Ascending aorta (tissue), 2 donors: Measurements from ENCODE around the gene KIAA0753. TPM values are rescaled to one million over a fixed set of nuclear protein-coding genes. Genes with fewer than 3 reads are reported as not detected.

Experiments
- DNase-seq, 2 donors: peaks; one replicate each; pipeline ENCODE4 v3.0.0-alpha.2; 2019; ENCODE audit warnings: low spot score in 2 of 2
- H3K27ac ChIP-seq, 2 donors: fragments of 200-600 bp; sonication (generic); one replicate each; pipeline ENCODE4 v1.5.1; 2016 to 2017; ENCODE audit warnings: mild to moderate bottlenecking in 1 of 2
- H3K27me3 ChIP-seq: fragments of 200-600 bp; sonication (generic); one replicate; pipeline ENCODE4 v1.5.1; 2017
- H3K36me3 ChIP-seq, 2 donors: fragments of 200-600 bp; sonication (generic); one replicate each; pipeline ENCODE4 v1.5.1; 2016
- H3K4me1 ChIP-seq, 2 donors: fragments of 200-600 bp; sonication (generic); one replicate each; pipeline ENCODE4 v1.5.1; 2016 to 2017; ENCODE audit warnings: mild to moderate bottlenecking in 1 of 2
- H3K4me3 ChIP-seq, 2 donors: fragments of 200-600 bp; sonication (generic); one replicate each; pipeline ENCODE4 v1.5.1; 2016 to 2017; ENCODE audit warnings: mild to moderate bottlenecking in 1 of 2
- H3K9me3 ChIP-seq, 2 donors: fragments of 200-600 bp; sonication (generic); one replicate each; pipeline ENCODE4 v1.5.1; 2016
- intact Hi-C: fragments of 100-400 bp; cut with DNase I; formaldehyde crosslinking; loops from one replicate; pipeline ENCODE4 v1.15.1; 2023
- total RNA-seq: library from RNA; depleted of rRNA; stranded (reverse); fragments of >200 nt; gene quantifications from one replicate; pipeline ENCODE4 v1.1.0, GENCODE V29; 2016
- TF ChIP-seq, protein P1 (sequence below), 3 experiments: fragments of 200-600 bp in 2 of 3; fragments of 450-650 bp in 1 of 3; sonication (generic) in 2 of 3; IDR thresholded peaks; one replicate each; pipeline ENCODE4 v1.5.1; 2016 to 2019; ENCODE audit warnings: antibody characterized with exemption in 3 of 3, mild to moderate bottlenecking in 1 of 3, moderate library complexity in 1 of 3

The KIAA0753 gene
- total RNA-seq, 1 donor from 2014 or later: 2.9 TPM

- H3K4me1 ChIP-seq: no peaks in the 10 kb centered on the region
- H3K27me3 ChIP-seq: no peaks in the 10 kb centered on the region
- no peak for DNase-seq
- H3K27ac ChIP-seq: no peak overlapping the region
- H3K36me3 ChIP-seq: peaks cover 31 to 57% of the 10 kb centered on the region in 2 donors
- intact Hi-C loops: no loop called here
- H3K4me3 ChIP-seq: no peak overlapping the region
- TF ChIP-seq, protein P1, sequence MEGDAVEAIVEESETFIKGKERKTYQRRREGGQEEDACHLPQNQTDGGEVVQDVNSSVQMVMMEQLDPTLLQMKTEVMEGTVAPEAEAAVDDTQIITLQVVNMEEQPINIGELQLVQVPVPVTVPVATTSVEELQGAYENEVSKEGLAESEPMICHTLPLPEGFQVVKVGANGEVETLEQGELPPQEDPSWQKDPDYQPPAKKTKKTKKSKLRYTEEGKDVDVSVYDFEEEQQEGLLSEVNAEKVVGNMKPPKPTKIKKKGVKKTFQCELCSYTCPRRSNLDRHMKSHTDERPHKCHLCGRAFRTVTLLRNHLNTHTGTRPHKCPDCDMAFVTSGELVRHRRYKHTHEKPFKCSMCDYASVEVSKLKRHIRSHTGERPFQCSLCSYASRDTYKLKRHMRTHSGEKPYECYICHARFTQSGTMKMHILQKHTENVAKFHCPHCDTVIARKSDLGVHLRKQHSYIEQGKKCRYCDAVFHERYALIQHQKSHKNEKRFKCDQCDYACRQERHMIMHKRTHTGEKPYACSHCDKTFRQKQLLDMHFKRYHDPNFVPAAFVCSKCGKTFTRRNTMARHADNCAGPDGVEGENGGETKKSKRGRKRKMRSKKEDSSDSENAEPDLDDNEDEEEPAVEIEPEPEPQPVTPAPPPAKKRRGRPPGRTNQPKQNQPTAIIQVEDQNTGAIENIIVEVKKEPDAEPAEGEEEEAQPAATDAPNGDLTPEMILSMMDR (IDR thresholded peaks at IDR 0.05): no peak
- no peaks in the 10 kb centered on the region for H3K9me3 ChIP-seq
Measured at GRCh38 chr17:6580625-6581024, 59.9 kb downstream of the KIAA0753 start.

DNA sequence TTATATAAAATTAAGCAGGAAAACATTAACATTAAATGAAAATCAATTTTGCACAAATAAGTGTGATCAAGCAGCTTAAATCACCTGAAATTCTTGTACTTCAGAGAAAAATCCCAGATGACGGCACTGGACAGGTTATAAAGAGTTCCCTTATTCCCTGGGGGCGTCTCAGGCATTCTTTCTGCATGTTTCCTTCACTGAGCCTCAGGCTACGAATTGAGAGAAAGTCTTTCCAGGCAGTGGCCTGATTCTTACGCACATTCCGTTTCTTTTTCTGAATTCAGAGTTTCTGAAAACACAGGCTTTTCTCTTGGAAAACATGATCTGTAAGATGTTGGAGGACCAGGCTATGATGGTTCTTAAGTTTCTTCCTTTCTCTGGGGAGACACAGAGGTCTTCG is 62.0 kb downstream of the KIAA0753 start:
- Histone ChIP-seq H3K27me3 (no peaks in the 10 kb centered on the region), H3K36me3 (peaks cover 19 to 40% of the 10 kb centered on the region in 2 donors), H3K27ac (no peak overlapping the region), H3K4me3 (no peak overlapping the region), H3K9me3 (no peaks in the 10 kb centered on the region), H3K4me1 (no peaks in the 10 kb centered on the region)
- TF ChIP-seq, protein P1 (IDR thresholded peaks at IDR 0.05): no peak
- intact Hi-C loops: no loop called here
- DNase-seq: no peak

DNA sequence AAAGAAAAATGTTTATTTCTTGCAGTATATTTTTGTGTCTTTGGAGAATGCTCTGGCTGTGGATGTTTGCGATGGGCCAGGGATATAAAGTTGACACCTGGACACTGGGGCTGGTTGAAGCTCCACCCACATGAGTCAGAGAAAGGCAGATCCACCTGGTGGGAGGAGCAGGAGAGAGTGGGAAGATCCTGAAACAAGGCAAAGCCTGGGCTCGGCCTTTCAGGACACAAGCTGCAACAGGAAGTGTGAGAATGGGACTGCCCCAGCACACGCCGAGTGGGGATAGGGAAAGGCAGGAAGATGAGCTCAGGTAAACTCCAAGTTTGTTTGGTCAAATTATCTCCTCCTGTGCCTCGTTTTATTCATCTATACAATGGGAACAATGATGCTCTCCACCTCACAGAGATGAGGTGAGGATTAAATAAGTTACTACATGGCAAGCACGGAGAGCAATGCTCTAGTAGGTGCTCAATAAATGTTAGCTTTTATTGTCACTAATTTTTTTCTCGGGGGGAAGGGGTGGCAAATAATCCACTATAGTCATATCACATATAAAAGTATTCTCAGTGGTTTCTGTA is 62.7 kb downstream of the KIAA0753 start:
- Histone ChIP-seq H3K27ac (no peak overlapping the region), H3K36me3 (peaks cover 16 to 33% of the 10 kb centered on the region in 2 donors), H3K27me3 (no peaks in the 10 kb centered on the region), H3K4me1 (no peaks in the 10 kb centered on the region), H3K9me3 (no peaks in the 10 kb centered on the region), H3K4me3 (no peak overlapping the region)
- TF ChIP-seq, protein P1 (IDR thresholded peaks at IDR 0.05): no peak
- intact Hi-C loops: no loop called here
- DNase-seq: no peak

GRCh38 chr17:6576038-6576785 is 64.3 kb downstream of the KIAA0753 start:
- no peak for DNase-seq
- no peak overlapping the region for H3K27ac ChIP-seq
- H3K4me3 ChIP-seq: no peak overlapping the region
- intact Hi-C loops: no loop called here
- no peaks in the 10 kb centered on the region for H3K4me1 ChIP-seq
- TF ChIP-seq, protein P1 (IDR thresholded peaks at IDR 0.05): no peak
- H3K36me3 ChIP-seq: peaks cover 16 to 22% of the 10 kb centered on the region in 2 donors
- no peaks in the 10 kb centered on the region for H3K9me3 ChIP-seq
- H3K27me3 ChIP-seq: no peaks in the 10 kb centered on the region

DNA sequence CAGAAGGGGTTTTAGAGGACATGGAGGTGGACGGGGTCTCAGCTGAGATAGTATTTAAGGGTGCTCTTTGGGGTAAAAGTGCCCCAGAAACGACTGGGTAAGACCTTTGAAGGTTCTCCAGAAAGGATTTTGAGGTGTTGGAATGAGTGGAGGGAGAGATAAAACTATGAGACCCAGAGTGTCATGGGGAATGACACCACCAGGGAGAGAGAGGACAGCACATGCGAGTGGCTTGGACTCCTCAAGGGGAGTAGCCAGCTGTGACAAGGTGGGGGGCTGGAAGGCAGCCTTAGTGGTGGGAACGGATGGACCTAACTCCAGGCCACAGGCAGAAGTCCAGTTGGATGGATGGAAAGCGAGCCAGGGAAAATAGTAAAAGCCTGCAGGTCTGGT is 64.9 kb downstream of the KIAA0753 start:
- intact Hi-C loops: no loop called here
- DNase-seq: no peak
- Histone ChIP-seq H3K4me1 (no peaks in the 10 kb centered on the region), H3K36me3 (peaks cover 16 to 22% of the 10 kb centered on the region in 2 donors), H3K9me3 (no peaks in the 10 kb centered on the region), H3K27ac (no peak overlapping the region), H3K4me3 (no peak overlapping the region), H3K27me3 (no peaks in the 10 kb centered on the region)
- TF ChIP-seq, protein P1 (IDR thresholded peaks at IDR 0.05): no peak
